Rectal smooth muscle tissue (tissue), 1 donor: ENCODE measurements around the gene EFNB2.

Experiments used
- H3K27ac ChIP-seq: one replicate; pipeline ENCODE4 v1.7.0; 2013; ENCODE audit warnings: low read depth, low read length, inconsistent platforms
- H3K27me3 ChIP-seq: one replicate; pipeline ENCODE4 v1.7.0; 2013; ENCODE audit warnings: low read length; ENCODE audit not compliant: control insufficient read depth, insufficient read depth
- H3K36me3 ChIP-seq: one replicate; pipeline ENCODE4 v1.7.0; 2013; ENCODE audit warnings: low read length; ENCODE audit not compliant: control insufficient read depth, insufficient read depth
- H3K4me1 ChIP-seq: one replicate; pipeline ENCODE4 v1.7.0; 2013; ENCODE audit warnings: low read length; ENCODE audit not compliant: control insufficient read depth, insufficient read depth
- H3K4me3 ChIP-seq: one replicate; pipeline ENCODE4 v1.7.0; 2013; ENCODE audit warnings: low read length
- H3K9ac ChIP-seq: one replicate; pipeline ENCODE4 v1.7.0; 2013; ENCODE audit warnings: low read length

EFNB2 gene

DNA sequence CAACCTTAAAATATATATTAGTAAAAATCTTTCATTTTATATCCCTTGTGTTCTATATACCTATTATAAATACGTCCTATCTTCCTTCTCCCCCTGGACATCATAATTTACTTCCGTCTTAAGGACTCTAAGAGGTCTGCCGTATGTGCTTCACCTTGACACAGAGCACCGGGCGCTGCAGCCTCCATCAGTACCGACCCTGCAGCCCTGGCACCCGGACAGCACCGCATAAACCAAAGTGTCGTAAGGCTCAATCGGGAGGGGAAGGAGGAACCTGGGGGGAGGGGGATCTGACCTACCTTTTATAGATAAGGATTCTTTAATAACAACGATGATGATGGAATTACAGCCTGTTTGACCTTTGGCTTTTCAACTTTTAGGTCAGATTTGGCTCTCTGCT lies 44.0 kb downstream of the EFNB2 start:
- Histone ChIP-seq H3K4me3 (no peak overlapping the region), H3K27ac (peak overlapping the region; percentile 52), H3K4me1 (peaks cover 4% of the 10 kb centered on the region), H3K36me3 (peaks cover 13% of the 10 kb centered on the region), H3K27me3 (no peaks in the 10 kb centered on the region), H3K9ac (no peak overlapping the region)

- Histone ChIP-seq H3K9ac (no peak overlapping the region), H3K4me3 (no peak overlapping the region), H3K36me3 (peaks cover 13% of the 10 kb centered on the region), H3K27ac (no peak overlapping the region), H3K27me3 (no peaks in the 10 kb centered on the region), H3K4me1 (peaks cover under 1% of the 10 kb centered on the region)
These were observed 44.7 kb downstream of the EFNB2 start for GRCh38 chr13:106490569-106491321.

- H3K36me3 ChIP-seq: peaks cover 13% of the 10 kb centered on the region
- H3K27ac ChIP-seq: no peak overlapping the region
- H3K4me1 ChIP-seq: peaks cover 8% of the 10 kb centered on the region
- H3K4me3 ChIP-seq: no peak overlapping the region
- no peak overlapping the region for H3K9ac ChIP-seq
- no peaks in the 10 kb centered on the region for H3K27me3 ChIP-seq
These were observed 45.5 kb downstream of the EFNB2 start for GRCh38 chr13:106489849-106490568.

DNA sequence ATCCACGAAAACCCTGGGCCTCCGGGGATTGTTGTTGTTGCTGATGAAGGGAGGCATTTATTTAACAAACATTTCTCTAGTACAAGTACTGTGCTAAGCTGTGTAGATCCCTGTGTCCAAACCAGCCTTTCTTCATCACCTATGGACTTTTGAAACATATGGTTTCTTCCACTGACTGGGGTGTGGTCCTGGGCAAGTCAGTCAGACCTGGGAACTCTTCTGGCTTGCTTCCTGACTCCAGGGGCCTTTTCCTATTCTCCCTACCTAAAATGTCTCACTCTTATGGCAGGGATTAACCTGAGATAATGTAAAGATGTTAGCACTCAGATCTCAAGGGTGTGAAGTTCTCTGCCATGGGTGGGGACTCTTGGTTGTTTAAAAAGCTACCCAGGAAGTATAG lies 46.8 kb downstream of the EFNB2 start:
- peaks cover 16% of the 10 kb centered on the region for H3K4me1 ChIP-seq
- no peak overlapping the region for H3K9ac ChIP-seq
- no peak overlapping the region for H3K27ac ChIP-seq
- no peak overlapping the region for H3K4me3 ChIP-seq
- H3K27me3 ChIP-seq: no peaks in the 10 kb centered on the region
- H3K36me3 ChIP-seq: peaks cover 13% of the 10 kb centered on the region

DNA sequence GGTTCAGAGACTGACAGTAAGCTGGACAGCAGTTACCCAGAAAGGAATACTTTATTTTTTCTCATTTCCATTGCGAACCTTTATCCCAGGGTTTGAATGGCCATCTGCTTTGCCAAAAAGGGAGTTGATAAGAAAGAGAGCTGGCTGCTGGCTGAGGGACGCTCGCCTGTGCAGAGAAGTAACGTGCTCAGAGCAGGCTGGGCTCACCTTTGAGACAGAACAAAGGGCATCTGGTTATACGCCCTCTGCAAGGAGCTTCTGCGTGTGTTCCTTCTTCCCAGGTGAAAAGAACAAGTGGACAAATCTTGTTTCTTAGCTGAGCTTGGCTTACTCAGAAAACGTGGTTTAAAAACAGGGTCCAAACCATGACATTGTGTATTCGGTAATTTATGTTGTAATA lies 47.4 kb downstream of the EFNB2 start:
- Histone ChIP-seq H3K4me1 (peaks cover 16% of the 10 kb centered on the region), H3K27ac (no peak overlapping the region), H3K9ac (no peak overlapping the region), H3K4me3 (no peak overlapping the region), H3K27me3 (no peaks in the 10 kb centered on the region), H3K36me3 (peaks cover 11% of the 10 kb centered on the region)

- Histone ChIP-seq H3K9ac (no peak overlapping the region), H3K36me3 (peaks cover 4% of the 10 kb centered on the region), H3K4me3 (no peak overlapping the region), H3K27ac (no peak overlapping the region), H3K4me1 (peaks cover 16% of the 10 kb centered on the region), H3K27me3 (no peaks in the 10 kb centered on the region)
These were observed 48.3 kb downstream of the EFNB2 start for GRCh38 chr13:106487129-106487528.

GRCh38 chr13:106486287-106486686 lies 49.2 kb downstream of the EFNB2 start:
- Histone ChIP-seq H3K9ac (no peak overlapping the region), H3K4me3 (no peak overlapping the region), H3K27me3 (no peaks in the 10 kb centered on the region), H3K27ac (no peak overlapping the region), H3K36me3 (no peaks in the 10 kb centered on the region), H3K4me1 (peaks cover 16% of the 10 kb centered on the region)

- no peaks in the 10 kb centered on the region for H3K27me3 ChIP-seq
- H3K36me3 ChIP-seq: no peaks in the 10 kb centered on the region
- peak overlapping the region; percentile 44 for H3K4me3 ChIP-seq
- no peak overlapping the region for H3K9ac ChIP-seq
- peaks cover 16% of the 10 kb centered on the region for H3K4me1 ChIP-seq
- H3K27ac ChIP-seq: peak overlapping the region; percentile 96
These were observed 50.8 kb downstream of the EFNB2 start for GRCh38 chr13:106484537-106485193.

- H3K4me1 ChIP-seq: peaks cover 16% of the 10 kb centered on the region
- H3K36me3 ChIP-seq: no peaks in the 10 kb centered on the region
- H3K4me3 ChIP-seq: no peak overlapping the region
- H3K27me3 ChIP-seq: no peaks in the 10 kb centered on the region
- no peak overlapping the region for H3K9ac ChIP-seq
- H3K27ac ChIP-seq: peak overlapping the region; percentile 96
These were observed 51.4 kb downstream of the EFNB2 start for GRCh38 chr13:106484084-106484483.

GRCh38 chr13:106481919-106482318 lies 53.5 kb downstream of the EFNB2 start:
- Histone ChIP-seq H3K36me3 (no peaks in the 10 kb centered on the region), H3K27ac (peak overlapping the region; percentile 25), H3K4me3 (no peak overlapping the region), H3K27me3 (no peaks in the 10 kb centered on the region), H3K9ac (no peak overlapping the region), H3K4me1 (peaks cover 16% of the 10 kb centered on the region)

- H3K4me3 ChIP-seq: no peak overlapping the region
- H3K9ac ChIP-seq: no peak overlapping the region
- H3K4me1 ChIP-seq: peaks cover 21% of the 10 kb centered on the region
- H3K36me3 ChIP-seq: no peaks in the 10 kb centered on the region
- peak overlapping the region; percentile 25 for H3K27ac ChIP-seq
- no peaks in the 10 kb centered on the region for H3K27me3 ChIP-seq
These were observed 55.0 kb downstream of the EFNB2 start for GRCh38 chr13:106480351-106480910.

DNA sequence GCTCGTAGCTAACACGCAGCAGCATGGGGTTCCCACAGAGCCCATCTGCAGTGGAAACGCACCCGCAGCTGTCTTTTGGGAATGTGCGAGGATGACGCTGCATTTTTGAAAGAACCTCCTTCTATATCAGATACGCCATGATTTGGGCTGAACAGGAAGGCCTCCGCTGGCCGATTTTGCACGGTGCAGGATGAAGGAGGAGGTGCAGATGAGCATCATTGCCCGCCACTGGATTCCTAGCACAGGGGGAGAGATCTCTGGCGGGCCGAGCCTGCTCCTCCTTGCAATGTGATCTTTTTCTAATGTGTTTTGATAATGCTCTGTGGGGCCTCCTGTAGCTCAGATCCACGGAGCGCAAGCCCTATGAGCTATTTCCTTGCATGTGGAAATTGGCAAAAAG lies 55.5 kb downstream of the EFNB2 start:
- Histone ChIP-seq H3K36me3 (no peaks in the 10 kb centered on the region), H3K27ac (no peak overlapping the region), H3K9ac (no peak overlapping the region), H3K4me3 (no peak overlapping the region), H3K4me1 (peaks cover 17% of the 10 kb centered on the region), H3K27me3 (no peaks in the 10 kb centered on the region)
